Cardiac muscle cell (in vitro differentiated cells and primary cell): ENCODE measurements around the gene BCAS3. TPM values are rescaled to one million over a fixed set of nuclear protein-coding genes. Genes with fewer than 3 reads are reported as not detected.

Source experiments
- DNase-seq, 2 donors: peaks; one replicate each; pipeline versions ENCODE4 v3.0.0 to v3.0.0-alpha.2; 2010 to 2017; ENCODE audit warnings: low read depth in 1 of 2, low spot score in 1 of 2
- H3K27ac ChIP-seq: fragments of 200-600 bp; sonication (generic); 2 replicates; pipeline ENCODE4 v1.5.1; 2016
- H3K27me3 ChIP-seq: fragments of 200-600 bp; sonication (generic); 2 replicates; pipeline ENCODE4 v1.6.0; 2016; ENCODE audit warnings: control low read depth
- H3K36me3 ChIP-seq: fragments of 200-600 bp; sonication (generic); 2 replicates; pipeline ENCODE4 v1.5.1; 2016; ENCODE audit warnings: control low read depth
- H3K4me1 ChIP-seq: fragments of 200-600 bp; sonication (generic); 2 replicates; pipeline ENCODE4 v1.8.1; 2017; ENCODE audit warnings: low read depth, mild to moderate bottlenecking, mixed run types
- H3K4me3 ChIP-seq: fragments of 200-600 bp; sonication (generic); 2 replicates; pipeline ENCODE4 v1.5.1; 2016; ENCODE audit warnings: mild to moderate bottlenecking
- H3K9me3 ChIP-seq: fragments of 200-600 bp; sonication (generic); 2 replicates; pipeline ENCODE4 v1.5.1; 2017; ENCODE audit warnings: low read depth, mild to moderate bottlenecking, control low read depth
- CTCF ChIP-seq: IDR thresholded peaks from 2 replicates; pipeline ENCODE4 v1.5.1; 2012; ENCODE audit warnings: low read depth, mild to moderate bottlenecking, low read length
- polyA plus RNA-seq: library from polyadenylated mRNA; unstranded; fragments of >200 nt; fragmentation: Nextera tagmentation; extraction: Ambion mirVana; gene quantifications from 2 replicates; pipeline ENCODE4 v1.2.1, GENCODE V29; 2016
- total RNA-seq: library from RNA; depleted of rRNA; stranded (reverse); fragments of >200 nt; gene quantifications from 2 replicates; pipeline ENCODE4 v1.2.3, GENCODE V29; 2016

The BCAS3 gene
- total and polyA plus RNA-seq, 2 experiments from 2014 or later: 36.5 to 39.6 TPM

GRCh38 chr17:61007980-61008379 lies 330.3 kb downstream of the BCAS3 start:
- H3K27me3 ChIP-seq: no peaks in the 10 kb centered on the region
- peak; percentile 14 to 38 for DNase-seq

DNA sequence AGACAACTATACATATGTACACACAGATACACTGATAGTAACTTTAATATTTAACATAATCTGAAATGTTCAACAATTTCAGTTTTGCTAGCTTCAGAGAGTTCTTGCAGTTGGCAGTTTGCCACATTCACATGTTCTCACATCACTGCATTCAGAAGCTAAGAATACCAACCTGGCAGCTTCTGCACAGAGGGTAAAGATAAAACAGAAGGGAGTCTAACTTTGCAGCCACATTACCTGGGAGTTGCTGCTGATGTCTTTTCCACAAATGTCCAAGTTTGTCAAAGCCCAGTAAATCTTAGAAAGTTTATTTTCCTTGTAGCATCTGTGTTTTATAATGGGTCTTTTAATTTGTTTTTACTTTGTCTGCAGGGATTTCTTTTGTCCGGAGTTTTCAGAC lies 332.0 kb downstream of the BCAS3 start:
- peak; percentile 42 to 70 for DNase-seq
- H3K36me3 ChIP-seq: no peaks in the 10 kb centered on the region
- H3K4me3 ChIP-seq: no peak overlapping the region
- no peak for TF ChIP-seq CTCF
- H3K27me3 ChIP-seq: no peaks in the 10 kb centered on the region
- H3K27ac ChIP-seq: peak overlapping the region; percentile 67
- H3K9me3 ChIP-seq: no peaks in the 10 kb centered on the region
- H3K4me1 ChIP-seq: peaks cover 43% of the 10 kb centered on the region

More at GRCh38 chr17:61007980-61008379, 330.3 kb downstream of the BCAS3 start:
- TF ChIP-seq CTCF: no peak
- no peak overlapping the region for H3K4me3 ChIP-seq
- no peaks in the 10 kb centered on the region for H3K9me3 ChIP-seq
- no peaks in the 10 kb centered on the region for H3K36me3 ChIP-seq
- H3K4me1 ChIP-seq: peaks cover 39% of the 10 kb centered on the region
- peak overlapping the region; percentile 67 for H3K27ac ChIP-seq

DNA sequence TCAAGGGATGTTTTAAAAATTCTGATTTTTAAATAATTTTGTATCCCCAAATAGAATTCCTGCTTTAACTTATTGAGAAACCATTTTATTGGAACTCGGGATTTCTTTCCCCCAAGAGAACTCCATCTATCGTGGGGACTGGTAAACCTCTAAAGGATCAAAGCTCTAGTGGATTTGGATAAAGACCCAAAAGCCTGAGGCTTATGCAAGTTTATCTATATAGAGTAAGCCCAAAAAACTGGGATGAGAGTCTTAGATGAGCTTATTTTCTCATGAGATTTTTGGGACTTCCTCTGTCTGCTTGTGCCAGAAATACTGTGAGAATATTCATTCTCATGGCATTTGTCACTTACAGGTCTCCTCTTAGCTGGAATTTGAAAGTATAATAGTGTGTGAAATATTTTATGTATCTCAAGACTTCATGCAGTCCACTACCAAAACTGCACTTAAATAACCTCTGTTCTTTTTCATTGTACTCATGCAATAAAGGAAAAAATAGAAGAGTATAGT lies 333.1 kb downstream of the BCAS3 start:
- Histone ChIP-seq H3K4me1 (peaks cover 43% of the 10 kb centered on the region), H3K36me3 (no peaks in the 10 kb centered on the region), H3K27ac (peak overlapping the region; percentile 67), H3K9me3 (no peaks in the 10 kb centered on the region), H3K4me3 (no peak overlapping the region), H3K27me3 (no peaks in the 10 kb centered on the region)
- no peak for TF ChIP-seq CTCF
- no peak for DNase-seq

GRCh38 chr17:61011251-61011650 lies 333.6 kb downstream of the BCAS3 start:
- no peak overlapping the region for H3K27ac ChIP-seq

DNA sequence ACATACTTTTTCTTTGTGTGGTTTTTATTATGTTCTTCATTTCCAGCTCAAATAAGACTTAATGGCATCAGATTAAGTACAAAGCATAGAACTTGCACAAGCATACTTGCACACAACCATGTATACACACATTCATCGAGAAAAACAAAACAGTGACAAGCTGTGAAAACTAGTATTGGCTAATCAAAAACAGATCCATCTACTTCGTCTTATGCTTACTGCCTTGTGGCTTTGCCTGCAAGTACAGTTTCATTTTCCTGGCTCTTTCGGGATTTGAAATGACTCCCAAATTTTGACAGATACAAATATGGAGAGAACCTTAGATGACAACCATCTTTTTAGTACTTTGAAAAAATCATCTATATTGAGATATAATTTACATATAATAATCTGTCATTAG lies 338.3 kb downstream of the BCAS3 start:
- Histone ChIP-seq H3K36me3 (no peaks in the 10 kb centered on the region), H3K27me3 (no peaks in the 10 kb centered on the region), H3K4me1 (peaks cover 15% of the 10 kb centered on the region), H3K4me3 (no peak overlapping the region), H3K9me3 (no peaks in the 10 kb centered on the region), H3K27ac (no peak overlapping the region)
- no peak for DNase-seq
- TF ChIP-seq CTCF: no peak

More at GRCh38 chr17:61011251-61011650, 333.6 kb downstream of the BCAS3 start:
- no peaks in the 10 kb centered on the region for H3K9me3 ChIP-seq
- H3K4me1 ChIP-seq: peaks cover 43% of the 10 kb centered on the region
- no peaks in the 10 kb centered on the region for H3K36me3 ChIP-seq
- TF ChIP-seq CTCF: no peak
- no peaks in the 10 kb centered on the region for H3K27me3 ChIP-seq
- H3K4me3 ChIP-seq: no peak overlapping the region
- no peak for DNase-seq
